NCI-H2227 (cell line): ENCODE measurements around the gene NCS1.

ENCODE experiments used
- DNase-seq: peaks from one replicate; lab custom pipeline; 2025; ENCODE audit not compliant: unreplicated experiment; lab: John Stamatoyannopoulos, UW

Gene NCS1

DNA sequence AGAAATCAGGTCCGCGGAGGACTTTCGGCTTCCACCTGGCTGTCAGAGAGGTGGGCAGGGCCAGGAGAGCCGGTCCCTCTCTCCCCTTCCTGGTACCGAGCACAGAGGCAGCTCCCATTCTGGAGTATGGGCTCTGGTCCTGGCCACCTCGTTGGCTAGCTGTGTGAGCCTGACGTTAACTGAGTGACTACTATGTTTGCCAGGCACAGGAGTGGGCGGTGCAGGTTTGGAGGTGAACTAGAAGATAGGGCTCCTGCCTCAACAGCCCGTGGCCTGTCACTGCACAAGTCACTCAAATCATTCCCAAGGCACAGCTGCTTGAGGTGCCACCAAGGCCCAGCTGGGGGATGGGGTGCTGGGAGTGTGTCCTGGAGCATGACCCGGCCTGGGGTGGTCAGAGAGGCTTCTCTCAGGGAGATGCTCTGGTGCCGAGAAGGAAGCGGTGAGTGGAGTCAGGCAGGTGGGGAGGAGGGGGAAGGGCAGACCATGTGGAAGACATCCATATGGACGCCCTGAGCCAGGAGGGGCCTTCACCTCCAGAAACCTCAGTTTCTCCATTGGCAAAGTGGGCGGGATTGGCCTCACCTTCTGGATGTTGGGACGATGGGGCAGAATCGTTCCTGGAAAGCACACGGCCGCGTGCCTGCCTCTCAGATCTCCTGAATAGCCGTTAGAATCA lies 39.5 kb downstream of the NCS1 start:
- DNase-seq: no peak

DNA sequence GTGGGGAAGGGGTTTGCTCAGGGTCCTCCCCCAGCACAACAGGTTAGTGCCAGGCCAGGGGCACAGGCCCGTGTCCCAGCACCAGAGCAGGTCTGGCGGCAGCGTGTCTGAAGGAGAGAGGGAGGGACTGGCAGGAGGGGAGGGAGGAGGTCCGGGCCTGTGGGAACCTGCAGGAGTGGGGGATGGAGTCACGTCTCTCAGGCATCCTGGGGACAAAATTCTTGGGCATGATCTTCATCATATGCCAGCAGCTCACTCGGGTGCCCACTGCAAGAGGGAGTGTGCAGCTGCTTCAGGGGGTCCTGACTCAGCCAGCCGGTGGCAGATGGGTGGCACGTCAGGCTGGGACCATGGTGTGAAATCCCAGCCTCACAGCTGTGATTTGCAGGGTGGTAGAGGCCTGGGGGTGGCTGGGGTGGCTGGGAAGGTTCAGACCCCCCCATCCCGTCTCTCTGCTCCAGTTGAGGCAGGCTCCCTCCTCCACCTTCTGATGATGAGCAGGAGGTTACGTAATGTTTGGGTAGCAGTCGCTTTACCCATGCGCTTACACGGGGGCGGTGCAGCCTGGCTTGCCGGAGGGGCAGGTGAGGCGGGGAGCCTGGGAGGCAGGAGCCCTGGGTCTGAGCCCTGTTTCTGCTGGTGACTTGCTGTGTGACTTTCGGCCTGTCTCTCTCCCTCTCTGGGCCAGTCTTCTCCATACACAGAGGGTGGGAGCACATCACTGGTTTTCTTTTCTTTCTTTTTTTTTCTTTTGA lies 40.5 kb downstream of the NCS1 start:
- DNase-seq: no peak

DNA sequence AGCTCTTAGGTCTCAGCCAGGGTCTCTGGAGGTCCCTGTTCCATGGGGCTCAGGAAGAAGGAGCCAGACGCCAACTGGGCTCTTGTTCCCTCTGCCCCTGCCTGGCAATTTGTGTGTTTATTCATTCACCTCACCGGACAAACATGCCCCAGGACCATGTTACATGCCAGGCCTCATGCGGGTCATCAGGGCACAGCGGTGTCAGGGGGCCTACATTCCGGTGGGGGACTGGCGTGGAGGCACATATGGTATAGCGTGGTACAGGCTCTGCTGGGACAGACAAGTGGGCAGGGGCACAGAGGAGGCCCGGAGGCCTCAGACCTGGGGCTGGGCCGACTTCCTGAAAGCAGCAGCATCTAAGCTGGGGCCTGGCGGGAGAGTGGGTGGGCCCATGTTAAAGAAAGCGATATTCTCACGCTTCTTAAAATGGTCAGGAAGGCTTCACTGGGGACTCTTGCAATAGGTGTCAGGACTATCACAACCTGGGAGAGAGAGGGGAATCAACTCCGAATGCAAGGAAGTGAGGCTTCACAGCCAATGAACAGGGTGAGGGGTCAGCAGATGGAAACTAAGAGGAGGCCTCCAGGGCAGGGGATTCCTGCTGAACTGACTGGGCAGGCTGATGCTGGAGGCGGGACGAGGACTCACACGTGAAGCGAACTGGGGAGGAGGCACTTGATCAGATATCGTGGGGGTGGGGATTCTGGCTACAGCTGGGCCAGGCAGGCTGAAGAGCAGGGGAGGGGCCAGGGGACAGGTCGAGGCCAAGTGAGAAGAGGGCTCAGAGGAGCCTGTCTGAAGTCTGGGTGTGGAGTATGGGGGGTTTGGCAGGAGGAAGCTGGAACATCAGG lies 41.9 kb downstream of the NCS1 start:
- DNase-seq: peak; percentile 30

DNA sequence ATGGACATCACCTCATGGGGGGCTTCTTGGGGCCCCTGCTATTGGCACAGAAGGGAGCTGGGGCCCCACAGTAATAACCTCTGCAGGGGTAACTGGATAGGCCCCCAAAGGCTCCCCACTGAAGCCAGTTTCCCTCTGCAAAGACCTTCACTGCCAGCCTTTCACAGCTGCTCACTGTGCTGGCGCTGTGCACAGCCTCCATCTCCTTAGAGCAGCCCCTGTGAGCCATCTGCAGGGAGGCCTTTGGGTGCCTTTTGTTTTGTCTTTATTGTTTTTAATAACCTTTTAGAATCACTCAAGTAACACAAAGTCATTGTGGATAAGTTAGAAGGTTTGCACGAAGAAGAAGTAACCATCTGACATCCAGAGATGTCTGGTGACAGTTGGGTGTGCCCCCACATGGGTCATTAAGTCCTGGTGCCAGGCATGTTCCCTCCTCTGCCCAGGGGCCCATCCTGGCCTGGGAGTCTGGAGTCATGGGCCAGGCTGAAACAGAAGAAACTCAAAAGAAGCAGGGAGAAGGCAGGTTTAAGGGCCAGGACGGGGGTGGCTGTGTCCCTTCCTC lies 42.7 kb downstream of the NCS1 start:
- no peak for DNase-seq

DNA sequence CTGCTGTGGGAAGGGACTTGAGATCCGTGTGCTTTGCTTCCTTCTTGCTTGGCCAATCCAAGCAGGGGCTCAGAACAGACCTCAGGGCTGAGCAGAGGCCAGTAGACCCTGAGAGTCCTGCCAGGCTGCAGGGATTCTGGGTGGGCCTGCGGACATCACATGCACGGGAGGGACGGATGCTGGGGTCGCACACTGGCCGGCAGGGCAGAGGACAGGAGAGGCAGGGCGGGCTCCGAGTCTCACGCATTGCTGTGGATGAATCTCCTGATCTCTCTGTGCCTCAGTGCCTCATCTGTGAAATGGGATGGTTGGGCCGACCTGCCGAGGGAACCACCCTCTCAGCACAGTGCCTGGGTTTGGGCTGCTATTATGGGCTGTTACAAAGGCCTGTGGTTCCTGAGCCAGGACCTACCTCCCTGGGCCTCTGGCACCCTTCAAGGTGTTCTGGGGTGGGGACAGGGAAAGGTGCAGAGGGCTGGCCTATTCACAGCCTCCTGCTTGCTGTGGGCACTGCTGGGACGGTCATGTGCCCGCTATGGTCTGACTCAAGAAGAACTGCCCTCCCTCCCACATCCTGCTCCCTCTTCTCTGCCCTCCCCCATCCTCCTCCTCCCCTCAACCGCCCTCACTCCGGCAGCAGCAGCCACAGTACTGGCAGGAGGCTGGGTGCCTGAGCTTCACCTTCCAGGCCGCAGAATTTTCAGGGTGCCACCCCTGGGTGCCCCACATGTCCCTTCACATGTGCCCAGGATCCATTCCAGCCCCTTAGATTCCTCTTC lies 43.3 kb downstream of the NCS1 start:
- no peak for DNase-seq

DNA sequence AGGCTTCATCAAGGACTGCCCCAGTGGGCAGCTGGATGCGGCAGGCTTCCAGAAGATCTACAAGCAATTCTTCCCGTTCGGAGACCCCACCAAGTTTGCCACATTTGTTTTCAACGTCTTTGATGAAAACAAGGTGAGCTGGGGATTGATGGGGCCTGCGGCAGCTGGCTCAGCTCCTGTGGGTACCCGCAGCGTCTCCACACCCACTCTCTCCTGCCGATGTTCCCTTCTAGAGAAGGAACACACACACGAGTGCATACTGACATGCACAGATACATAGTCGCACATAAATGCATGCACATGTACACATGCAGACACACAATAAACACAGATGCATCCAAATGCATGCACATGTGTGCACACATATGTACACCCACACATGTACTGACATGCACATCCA lies 45.6 kb downstream of the NCS1 start:
- DNase-seq: no peak

DNA sequence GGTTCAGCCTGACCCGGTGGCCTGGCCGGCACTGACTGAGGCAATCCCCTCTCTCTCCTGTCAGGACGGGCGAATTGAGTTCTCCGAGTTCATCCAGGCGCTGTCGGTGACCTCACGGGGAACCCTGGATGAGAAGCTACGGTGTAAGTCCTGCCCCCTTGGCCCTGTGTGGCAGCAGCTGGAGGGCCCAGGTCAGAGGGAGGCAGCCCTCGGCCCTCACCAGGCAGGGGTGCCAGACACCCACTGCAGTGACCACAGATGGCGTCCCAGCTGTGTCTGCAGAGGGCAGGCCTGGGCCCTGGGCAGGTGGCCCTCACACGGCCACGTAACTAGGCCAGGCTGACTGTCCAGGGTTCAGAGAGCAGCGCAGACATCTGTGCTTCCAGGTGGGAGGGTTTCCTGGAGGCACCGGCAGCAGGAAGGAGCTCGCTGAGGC lies 47.5 kb downstream of the NCS1 start:
- DNase-seq: no peak

DNA sequence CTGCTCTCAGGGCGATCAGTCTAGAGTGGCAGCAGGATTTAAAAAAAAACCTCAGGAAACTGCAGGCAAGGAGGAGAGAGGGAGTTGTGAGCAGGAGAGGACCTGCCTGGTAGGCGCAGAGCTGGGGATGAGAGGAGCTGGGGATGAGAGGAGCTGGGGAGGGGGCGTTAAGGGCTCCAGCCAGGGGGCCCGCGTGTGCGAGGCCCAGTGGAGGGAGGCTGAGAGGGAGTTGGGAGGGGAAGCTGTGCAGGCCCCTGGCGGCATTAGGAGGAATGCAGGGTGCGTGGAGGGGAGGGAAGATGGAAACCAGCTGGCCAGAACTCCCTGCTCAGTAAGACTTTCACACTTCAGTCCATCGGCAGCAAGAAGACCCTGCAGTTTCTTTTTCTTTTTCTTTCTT lies 48.1 kb downstream of the NCS1 start:
- DNase-seq: peak; percentile 25

DNA sequence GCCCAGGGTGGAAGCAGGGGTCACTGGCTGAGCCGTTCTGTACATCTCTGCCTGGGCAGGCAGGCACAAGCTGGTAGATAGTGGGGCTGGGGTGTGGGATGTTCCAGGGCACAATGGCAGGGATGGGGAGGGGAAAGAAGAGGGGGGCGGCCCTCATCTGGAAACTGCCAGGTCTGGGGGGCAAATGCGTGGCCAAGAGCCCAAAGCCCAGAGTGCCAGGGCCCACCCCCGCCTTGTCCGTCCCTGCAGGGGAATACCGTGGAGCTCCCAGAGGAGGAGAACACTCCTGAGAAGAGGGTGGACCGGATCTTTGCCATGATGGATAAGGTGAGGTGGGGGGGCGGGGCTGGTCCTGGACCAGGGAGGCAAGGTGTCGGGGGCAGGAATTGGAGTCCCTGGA lies 50.6 kb downstream of the NCS1 start:
- no peak for DNase-seq

DNA sequence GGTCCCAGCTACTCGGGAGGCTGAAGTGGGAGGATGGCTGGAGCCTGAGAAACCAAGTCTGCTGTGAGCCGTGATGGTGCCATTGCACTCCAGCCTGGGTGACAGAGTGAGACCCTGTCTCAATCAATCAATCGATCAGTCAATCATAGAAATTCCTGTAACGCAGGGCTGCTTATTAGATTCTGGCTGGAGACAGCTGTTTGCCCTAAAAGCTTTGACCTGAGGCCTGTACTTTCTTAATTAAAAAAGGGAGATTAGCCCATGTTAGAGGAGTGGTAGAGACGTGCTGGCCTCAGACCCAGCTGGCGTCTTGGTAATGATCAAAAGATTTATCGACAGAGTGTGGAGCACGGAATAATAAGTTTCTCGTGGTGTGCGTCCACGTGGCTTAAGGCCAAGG lies 52.9 kb downstream of the NCS1 start:
- no peak for DNase-seq

DNA sequence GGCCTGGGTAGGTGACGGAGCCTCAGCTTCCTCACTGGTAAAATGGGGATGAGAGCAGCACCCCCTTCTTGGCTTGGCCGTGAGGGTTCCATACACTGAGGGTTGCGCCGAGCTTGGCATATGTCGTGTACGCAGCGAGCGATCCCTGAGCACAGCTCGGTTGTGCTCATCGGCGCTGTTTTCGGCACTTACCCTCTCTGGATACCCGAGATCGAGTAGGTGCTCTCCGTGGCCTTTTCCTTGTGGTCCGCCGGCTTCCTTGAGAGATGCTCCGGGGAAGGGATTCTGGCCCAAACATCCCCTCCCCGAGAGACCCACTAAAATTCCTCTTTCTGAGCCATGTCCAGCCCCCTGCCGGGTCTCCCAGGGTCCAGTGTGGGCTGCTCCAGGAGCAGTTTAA lies 53.4 kb downstream of the NCS1 start:
- DNase-seq: no peak

DNA sequence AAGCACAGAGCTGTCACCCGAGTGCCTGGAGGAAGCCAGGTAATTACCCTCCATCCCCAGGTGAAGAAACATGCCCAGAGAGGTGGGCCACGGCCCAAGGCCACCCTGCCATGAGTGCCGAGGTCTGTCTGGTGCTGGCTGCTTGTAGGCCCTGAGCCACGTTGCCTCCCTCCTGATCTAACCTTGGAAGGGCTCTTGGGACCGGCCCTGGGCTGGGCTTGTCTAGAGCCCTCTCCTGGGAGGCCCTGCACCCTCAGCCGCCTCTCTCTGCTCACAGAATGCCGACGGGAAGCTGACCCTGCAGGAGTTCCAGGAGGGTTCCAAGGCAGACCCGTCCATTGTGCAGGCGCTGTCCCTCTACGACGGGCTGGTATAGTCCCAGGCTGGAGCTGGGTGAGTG lies 53.9 kb downstream of the NCS1 start:
- no peak for DNase-seq

DNA sequence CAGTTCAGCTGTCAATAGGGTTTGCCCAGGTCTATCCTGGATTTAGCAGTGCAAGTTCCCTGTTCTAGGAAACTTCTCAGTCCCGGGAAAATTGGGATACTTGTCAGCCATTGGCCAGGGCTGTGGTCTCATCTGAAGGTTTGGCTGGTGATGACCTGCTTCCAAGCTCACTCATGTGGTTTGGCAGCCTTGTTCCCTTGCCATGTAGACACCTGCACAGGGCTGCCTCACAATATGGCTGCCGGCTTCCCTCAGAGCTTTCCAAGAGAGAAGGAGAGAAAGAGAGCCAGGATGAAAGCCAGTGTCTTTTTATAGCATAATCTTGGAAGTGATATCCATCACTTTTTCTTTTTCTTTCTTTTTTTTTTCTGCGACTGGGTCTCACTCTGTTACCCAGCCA lies 55.6 kb downstream of the NCS1 start:
- no peak for DNase-seq

DNA sequence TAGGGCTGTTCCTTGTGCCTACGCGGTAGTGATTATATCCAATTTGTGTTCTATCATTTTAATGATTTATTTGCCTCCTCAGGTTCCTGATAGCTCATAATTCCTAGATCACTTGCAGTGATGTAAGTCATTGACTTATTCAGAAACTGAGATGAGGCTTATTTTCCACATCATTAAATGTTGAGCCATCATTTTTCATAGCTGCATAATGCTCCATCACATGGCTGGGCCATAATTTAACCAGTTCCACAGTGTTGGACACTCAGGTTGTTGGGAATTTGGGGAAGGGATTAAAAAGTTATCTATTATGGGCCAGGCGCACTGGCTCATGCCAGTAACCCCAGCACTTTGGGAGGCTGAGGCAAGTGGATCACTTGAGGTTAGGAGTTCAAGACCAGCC lies 57.6 kb downstream of the NCS1 start:
- no peak for DNase-seq

DNA sequence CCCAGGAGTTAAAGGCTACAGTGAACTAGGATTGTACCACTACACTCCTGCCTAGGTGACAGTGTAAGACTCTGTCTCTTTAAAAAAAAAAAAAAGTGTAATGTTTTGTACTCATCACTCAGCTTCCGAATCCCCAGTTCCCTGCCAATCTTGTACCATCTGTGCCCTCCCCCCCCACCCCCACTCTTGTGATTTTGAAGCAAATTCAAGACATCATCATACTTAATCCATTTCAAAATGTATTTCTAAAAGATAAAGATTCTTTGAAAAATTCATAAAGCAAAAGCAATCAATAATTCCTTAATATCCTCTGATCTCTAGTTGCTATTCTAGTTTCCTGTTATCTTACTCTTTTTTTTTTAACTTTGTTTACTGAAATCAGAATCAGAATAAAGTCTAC lies 58.4 kb downstream of the NCS1 start:
- no peak for DNase-seq

DNA sequence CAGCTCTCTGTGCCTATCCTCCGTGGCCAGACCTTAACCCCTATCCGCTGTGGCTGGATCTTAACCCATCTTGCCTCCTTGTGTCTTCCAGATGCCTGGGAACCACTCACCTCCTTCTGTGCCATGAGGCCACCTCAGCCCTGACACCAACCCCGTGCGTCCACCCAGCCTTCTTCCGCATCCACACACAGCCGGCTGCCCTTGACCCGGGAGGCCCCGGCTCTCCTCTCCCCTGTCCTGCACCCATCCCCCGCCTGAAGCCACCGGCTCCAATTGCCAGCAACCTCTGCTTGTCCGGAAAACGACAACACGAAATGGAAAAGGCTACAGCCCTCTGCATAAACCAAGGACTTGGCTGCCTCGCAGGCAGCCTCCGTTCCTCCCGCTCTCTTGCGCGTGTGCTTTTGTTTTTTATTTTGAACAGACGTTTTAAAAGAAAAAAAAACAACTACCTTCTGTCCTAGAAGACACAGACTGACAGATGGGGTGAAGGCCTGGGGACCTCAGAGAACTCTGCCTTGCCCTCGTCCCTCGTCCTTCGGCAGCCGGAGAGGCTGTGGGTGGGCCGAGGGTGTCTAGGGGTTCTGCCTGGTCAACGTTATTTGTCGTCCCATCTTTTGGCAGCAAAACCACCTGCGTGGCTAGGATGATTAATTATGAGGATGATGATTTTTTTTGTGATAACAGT lies 60.8 kb downstream of the NCS1 start:
- no peak for DNase-seq

DNA sequence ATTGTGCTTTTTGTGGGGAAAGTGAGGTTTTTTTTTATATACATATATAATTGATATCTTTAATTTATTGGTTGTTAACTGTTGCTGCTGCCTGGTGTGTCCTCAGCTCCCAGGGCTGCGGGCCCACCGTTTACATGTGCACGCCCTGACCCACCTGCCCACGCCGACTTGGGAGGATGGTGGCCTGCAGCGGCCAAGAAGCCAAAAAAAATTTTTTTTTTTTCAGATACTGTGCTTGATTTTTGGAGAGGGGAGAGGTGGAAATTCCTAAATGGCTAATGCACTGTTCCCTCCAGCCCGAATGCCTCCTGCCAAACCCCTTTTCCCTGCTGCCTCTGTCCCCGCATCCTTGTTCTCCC lies 61.4 kb downstream of the NCS1 start:
- DNase-seq: no peak

DNA sequence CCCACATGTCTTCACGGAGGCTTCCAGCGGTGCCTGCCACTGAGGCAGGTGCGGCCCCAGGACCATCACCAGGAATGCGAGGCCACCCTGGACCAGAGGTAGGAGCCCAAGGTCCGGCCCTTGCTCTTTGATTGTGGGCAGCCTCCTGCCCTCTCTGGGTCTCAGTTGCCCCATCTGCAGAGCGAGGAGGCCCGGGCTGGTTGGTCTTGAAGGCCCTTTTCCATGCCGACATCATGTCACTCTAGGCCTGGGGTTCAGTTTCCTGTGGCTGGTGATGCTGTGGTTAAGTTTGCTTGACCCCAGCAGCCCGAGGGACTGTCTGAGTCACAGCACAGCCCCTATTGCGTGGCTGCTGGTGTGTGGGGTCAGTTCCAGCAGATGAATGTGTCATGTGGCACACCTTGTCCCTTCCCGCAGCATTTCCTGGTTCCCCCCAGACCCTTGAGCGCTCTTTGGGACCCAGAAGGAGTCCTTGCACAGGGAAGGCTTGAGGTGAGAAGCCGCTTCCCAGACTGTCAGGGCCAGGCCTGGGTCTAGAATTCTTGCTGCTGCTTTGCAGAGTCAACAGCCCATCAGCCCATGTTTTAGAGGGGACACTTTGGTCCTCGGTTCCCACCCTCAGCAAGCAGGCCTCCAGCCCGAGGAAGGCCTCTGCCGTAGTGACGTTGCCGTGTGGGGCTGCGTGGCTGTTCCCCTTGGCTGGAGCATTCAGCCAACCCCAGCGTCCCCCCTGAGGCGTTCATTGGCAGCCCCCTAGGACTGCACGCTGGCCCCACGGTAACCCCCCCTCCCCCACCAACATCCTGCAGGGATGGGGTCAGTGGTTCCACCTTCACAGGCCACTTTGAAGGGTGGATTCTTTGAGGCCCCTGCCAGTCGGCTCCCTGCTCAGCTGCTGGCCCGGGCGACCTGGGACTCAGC lies 62.4 kb downstream of the NCS1 start:
- DNase-seq: no peak
